T-helper 2 cell treated with Interferon-gamma antibody and Interleukin-4, amounts not matched to agents 100 ng/mL and 5 ng/mL, for 36 hours (primary cell): ENCODE results near the gene MAD1L1. TPM values are rescaled to one million over a fixed set of nuclear protein-coding genes. Genes with fewer than 3 reads are reported as not detected.
"Not testable (repeated sequence)": the region's sequence is repeated elsewhere in the genome, so short reads cannot be mapped to it uniquely, and the experiment has no call there.

ENCODE experiments used
- intact Hi-C: fragments of 100-400 bp; cut with micrococcal nuclease; formaldehyde crosslinking; loops from one replicate; pipeline ENCODE4 v1.15.1; 2023
- total RNA-seq: library from RNA; stranded (reverse); gene quantifications from 2 replicates; pipeline ENCODE4 v1.2.3, GENCODE V29; 2022

The MAD1L1 gene
- total RNA-seq, 1 donor from 2014 or later, result 130 TPM

GRCh38 chr7:1978656-1979590, 253.8 kb downstream of the MAD1L1 start:
- intact Hi-C loops, result no loop called here

DNA sequence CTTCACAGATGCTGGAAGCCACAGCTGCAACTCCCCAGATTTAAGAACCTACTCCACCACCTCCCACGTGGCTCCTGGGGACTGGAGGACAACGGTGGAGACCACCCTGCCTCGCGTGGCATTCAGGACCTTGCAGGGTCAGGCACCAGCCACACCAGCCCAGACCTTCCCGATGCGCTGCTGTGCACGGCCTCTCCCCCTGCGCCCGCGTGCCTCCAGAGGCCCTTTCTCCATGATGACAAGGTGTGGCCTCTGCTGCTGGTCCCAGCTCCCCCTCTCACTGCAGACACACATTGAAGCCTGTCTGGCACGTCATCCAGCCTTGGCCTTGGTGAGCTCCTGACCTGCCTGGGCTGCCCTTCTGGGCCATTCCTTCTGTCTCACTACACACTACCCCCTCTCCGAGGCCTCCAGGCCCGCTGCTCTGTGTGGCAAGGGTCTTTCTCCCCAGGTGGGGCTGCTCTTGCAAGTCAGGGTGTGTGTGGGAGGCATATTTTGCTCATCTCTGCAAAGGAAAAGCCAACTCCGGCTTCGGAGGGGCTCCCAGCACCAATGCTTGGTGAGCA, 254.8 kb downstream of the MAD1L1 start:
- intact Hi-C loops, result no loop called here

GRCh38 chr7:1977059-1977875, 255.5 kb downstream of the MAD1L1 start:
- intact Hi-C loops, result no loop called here

DNA sequence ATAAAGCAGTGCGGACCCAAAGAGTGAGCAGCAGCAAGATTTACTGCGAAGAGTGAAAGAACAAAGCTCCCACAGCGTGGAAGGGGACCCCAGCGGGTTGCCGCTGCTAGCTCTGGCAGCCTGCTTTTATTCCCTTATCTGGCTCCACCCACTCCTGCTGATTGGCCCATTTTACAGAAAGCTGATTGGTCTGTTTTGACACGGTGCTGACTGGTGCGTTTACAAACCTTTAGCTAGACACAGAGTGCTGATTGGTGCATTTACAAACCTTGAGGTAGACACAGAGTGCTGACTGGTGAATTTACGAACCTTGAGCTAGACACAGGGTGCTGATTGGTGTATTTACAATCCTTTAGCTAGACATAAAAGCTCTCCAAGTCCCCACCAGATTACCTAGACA, 256.2 kb downstream of the MAD1L1 start:
- intact Hi-C loops, result not testable (repeated sequence)

- intact Hi-C loops, result no loop called here
These were observed 257.2 kb downstream of the MAD1L1 start for GRCh38 chr7:1975581-1975980.

- intact Hi-C loops, result no loop called here
These were observed 257.6 kb downstream of the MAD1L1 start for GRCh38 chr7:1975179-1975578.

DNA sequence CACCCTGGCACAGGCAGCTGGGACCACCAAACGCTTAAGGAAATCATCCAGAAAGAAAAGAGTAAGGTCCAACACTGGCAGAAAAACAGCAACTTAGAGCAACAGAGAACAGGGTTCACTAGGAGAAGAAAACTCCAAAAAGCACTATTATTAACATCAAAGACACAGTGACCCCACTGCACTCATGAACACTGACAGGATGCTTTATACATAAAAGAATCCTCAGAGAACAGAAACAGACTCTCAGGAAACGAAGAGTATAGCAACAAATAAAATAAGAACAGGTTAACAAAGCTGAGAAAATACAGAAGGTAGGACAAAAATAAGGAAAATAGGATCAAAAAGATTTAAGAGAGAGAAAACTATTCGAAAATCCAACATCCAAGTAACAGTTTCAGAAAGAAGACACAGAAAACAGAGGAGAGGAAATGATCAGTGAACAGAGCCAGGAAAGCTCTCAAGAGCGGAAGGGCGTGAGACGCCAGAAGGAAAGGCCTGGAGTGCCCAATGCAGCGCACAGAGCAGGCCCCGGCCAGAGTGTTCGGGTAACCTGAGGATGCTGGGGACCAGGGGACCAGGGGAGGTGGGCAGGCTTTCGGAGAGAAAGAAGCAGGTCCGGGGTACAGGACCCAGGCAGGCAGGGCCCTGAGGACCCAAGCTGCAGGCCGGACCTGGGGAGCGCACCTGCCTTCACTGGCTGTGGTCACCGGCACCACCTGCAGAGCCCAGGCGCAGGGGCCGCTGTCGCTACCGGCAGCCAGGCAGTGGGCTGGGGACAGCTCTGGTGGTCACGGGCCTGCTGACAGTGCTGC, 258.2 kb downstream of the MAD1L1 start:
- intact Hi-C loops, result no loop called here

DNA sequence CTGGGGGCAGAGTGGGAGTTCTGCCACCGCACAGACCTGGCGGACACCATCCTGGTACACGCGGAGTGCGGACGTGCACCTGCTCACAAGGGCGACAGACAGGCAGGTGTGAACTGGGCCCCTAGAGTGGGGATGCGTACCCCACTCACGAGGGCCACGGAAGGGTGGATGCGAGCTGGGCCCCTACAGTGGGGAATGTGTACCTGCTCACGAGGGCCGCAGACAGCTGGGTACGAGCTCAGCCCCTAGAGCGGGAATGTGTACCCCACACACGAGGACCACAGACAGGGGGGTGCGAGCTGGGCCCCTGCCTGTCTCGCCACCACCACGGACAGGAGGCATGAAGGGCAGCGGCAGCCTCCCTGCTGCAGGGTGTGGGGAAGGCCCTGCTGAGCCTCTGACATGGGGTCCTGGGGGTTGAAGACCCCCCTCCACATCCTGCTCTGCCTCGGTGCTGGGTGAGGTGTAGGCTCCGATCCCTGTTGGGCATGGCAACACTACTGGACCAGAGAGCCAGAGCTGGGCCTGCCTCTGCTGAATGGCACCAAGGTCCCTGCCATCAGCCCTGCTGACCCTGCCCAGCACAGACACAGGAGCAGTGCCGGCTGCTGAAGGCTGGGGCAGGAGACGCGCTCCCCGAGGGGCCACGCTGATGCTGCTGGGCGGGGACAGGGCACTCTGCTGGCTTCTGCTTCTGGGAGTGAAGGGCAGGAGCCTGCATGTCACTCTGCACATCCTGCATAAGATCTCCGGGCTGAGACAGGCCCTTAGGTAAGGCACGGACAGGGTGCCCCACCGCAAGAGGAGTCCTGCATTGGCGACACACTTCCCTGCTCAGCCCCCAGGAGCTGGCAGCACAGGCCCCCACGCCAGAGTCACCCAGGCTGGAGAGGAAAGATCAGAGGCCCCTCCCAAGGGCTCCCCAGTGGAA, 259.2 kb downstream of the MAD1L1 start:
- intact Hi-C loops, result no loop called here

GRCh38 chr7:1972744-1973143, 260.0 kb downstream of the MAD1L1 start:
- intact Hi-C loops, result no loop called here

GRCh38 chr7:1971946-1972654, 260.6 kb downstream of the MAD1L1 start:
- intact Hi-C loops, result no loop called here

GRCh38 chr7:1970895-1971294, 261.9 kb downstream of the MAD1L1 start:
- intact Hi-C loops, result no loop called here

- intact Hi-C loops, result not testable (repeated sequence)
These were observed 262.5 kb downstream of the MAD1L1 start for GRCh38 chr7:1970285-1970660.

DNA sequence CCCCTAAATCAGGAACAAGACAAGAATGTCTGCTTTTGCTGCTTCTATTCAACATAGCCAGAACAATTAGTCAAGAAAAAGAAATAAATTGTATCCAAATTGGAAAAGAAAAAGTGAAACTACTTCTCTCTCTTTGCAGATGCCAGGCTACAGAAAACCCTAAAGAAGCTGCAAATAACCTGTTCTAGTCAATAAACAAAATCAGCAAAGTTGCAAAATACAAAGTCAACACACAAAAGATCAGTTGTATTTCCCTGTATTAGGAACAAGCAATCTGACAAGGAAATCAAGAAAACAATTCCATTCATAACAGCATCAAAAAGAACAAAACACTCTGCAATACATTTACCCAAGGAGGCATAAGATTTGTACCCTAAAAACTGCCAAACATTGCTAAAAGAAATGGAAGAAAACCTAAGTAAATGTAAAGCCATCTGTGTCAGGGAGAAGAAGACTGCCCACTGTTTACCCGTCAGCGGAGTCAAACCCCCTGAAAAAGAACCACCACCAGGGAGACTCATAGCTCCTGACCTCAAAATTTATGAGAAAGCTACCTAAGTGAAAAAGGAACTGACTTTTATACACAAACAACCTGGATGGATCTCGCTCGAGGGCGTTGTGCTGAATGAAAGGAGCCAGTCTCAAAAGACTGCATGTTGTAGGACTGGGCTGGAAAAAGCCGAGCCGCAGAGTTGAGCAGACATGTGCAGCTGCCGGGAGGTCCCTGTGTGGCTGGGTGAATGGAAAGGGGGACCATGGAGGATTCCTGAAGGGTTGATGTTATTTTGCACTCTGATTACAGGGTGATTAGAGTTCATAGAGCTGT, 263.1 kb downstream of the MAD1L1 start:
- intact Hi-C loops, result no loop called here

- intact Hi-C loops, result no loop called here
These were observed 264.2 kb downstream of the MAD1L1 start for GRCh38 chr7:1968397-1969111.

GRCh38 chr7:1967512-1968396, 265.0 kb downstream of the MAD1L1 start:
- intact Hi-C loops, result no loop called here

DNA sequence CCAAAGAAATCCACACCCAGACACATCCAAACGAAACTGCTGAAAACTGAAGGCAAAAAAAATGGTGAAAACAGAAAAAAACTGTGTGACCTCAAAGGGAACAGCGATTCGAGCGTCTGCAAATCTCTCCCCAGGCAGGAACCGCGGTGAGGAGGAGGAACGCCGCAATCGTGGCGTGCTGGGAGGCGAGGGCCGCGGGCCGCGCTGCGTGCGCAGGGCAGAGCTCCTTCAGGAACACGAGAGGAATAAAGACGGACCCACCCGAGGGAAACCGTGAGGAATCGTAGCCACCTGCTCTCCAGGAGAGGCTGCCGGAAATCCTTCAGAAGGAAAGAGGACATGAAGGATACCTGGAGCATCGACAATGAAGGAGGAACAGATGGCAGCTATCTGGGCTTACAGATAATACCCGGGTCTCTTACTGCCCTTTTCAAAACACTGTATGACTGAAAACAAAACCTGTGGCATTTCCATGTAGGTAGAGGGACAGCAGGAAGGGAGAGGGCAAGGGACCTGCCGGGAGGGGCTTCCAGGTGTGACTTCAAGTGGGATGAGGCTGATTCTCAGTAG, 266.0 kb downstream of the MAD1L1 start:
- intact Hi-C loops, result no loop called here
